ENCODE measurements around the gene PAIP2B.

Gene PAIP2B

DNA sequence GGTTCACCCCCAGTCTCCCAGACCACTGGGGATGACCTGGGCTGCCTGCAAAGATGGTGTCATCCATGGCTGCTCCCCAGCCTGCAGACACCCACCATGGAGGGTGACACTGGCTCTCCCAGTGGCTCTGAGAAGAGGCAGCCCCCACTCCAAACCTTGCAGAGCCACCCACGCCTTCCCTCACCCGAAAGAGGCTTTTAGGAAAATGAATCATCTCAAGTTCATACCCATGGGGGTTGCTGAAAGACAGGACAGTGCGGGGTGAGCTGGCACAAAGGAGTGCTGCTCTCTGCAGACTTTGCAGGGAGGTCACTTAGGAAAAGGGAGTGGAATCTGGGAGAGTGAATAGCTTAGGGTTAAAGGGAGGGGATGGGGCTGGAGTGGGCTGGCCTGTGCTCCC lies 60.1 kb downstream of the PAIP2B start:
- no peak for ATAC-seq
- no peak for TF ChIP-seq ZNF565 (CRISPR knock-in tag; conservative IDR thresholded peaks at IDR 0.05; ENCODE audit: low read depth)

DNA sequence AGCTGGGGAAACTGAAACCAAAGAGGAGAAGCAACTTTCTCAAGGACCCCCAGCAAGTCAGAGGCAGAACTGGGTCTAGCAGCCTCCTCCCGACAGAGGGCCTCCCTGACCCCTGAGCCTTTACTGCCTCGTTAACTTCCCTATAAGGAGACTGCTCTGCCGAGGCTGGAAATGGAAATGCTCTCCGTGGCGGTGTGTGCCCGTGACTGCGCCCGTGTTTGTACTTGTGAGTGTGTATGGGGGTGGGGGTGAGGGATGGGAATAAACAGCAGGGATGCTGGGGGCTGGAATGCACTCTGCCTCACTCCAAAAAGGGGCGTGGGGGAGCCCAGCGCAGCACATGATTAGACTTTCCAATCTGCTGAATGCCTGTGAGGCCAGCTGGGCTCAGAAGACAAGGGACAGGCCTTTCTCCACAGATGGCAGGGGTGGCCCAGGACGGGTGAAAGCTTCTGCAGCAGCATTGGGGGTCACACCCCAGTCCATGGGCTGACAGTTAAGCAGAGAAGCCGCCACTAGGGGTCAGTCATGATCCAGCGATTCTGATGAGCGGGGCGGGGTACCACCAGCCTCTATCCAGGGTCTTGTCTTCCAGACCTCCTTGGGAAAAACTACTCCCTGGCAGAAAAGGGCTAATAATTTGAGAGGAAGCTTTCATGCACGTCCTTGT lies 69.6 kb downstream of the PAIP2B start:
- TF ChIP-seq ZNF8 (CRISPR knock-in tag; IDR thresholded peaks at IDR 0.05) (no peak), OSR1 (CRISPR knock-in tag; IDR thresholded peaks at IDR 0.05) (no peak), PPARA (CRISPR knock-in tag; IDR thresholded peaks at IDR 0.05; ENCODE audit: borderline replicate concordance) (no peak), ZFP3 (CRISPR knock-in tag; IDR thresholded peaks at IDR 0.05) (no peak), ARNTL (CRISPR knock-in tag; IDR thresholded peaks at IDR 0.05; ENCODE audit: borderline replicate concordance, low read depth) (no peak), ESRRG (CRISPR knock-in tag; IDR thresholded peaks at IDR 0.05) (no peak), ISL1 (CRISPR knock-in tag; IDR thresholded peaks at IDR 0.05) (no peak), TCF4 (CRISPR knock-in tag; IDR thresholded peaks at IDR 0.05; ENCODE audit: borderline replicate concordance) (no peak), ZNF565 (CRISPR knock-in tag; conservative IDR thresholded peaks at IDR 0.05; ENCODE audit: low read depth) (no peak), SNAI2 (CRISPR knock-in tag; IDR thresholded peaks at IDR 0.05) (no peak)
- TF ChIP-seq, protein P1, sequence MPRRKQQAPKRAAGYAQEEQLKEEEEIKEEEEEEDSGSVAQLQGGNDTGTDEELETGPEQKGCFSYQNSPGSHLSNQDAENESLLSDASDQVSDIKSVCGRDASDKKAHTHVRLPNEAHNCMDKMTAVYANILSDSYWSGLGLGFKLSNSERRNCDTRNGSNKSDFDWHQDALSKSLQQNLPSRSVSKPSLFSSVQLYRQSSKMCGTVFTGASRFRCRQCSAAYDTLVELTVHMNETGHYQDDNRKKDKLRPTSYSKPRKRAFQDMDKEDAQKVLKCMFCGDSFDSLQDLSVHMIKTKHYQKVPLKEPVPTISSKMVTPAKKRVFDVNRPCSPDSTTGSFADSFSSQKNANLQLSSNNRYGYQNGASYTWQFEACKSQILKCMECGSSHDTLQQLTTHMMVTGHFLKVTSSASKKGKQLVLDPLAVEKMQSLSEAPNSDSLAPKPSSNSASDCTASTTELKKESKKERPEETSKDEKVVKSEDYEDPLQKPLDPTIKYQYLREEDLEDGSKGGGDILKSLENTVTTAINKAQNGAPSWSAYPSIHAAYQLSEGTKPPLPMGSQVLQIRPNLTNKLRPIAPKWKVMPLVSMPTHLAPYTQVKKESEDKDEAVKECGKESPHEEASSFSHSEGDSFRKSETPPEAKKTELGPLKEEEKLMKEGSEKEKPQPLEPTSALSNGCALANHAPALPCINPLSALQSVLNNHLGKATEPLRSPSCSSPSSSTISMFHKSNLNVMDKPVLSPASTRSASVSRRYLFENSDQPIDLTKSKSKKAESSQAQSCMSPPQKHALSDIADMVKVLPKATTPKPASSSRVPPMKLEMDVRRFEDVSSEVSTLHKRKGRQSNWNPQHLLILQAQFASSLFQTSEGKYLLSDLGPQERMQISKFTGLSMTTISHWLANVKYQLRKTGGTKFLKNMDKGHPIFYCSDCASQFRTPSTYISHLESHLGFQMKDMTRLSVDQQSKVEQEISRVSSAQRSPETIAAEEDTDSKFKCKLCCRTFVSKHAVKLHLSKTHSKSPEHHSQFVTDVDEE (CRISPR knock-in tag; IDR thresholded peaks at IDR 0.05) = no peak
- TF ChIP-seq, protein P2, sequence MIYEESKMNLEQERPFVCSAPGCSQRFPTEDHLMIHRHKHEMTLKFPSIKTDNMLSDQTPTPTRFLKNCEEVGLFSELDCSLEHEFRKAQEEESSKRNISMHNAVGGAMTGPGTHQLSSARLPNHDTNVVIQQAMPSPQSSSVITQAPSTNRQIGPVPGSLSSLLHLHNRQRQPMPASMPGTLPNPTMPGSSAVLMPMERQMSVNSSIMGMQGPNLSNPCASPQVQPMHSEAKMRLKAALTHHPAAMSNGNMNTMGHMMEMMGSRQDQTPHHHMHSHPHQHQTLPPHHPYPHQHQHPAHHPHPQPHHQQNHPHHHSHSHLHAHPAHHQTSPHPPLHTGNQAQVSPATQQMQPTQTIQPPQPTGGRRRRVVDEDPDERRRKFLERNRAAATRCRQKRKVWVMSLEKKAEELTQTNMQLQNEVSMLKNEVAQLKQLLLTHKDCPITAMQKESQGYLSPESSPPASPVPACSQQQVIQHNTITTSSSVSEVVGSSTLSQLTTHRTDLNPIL (CRISPR knock-in tag; IDR thresholded peaks at IDR 0.05; ENCODE audit: low read depth) = no peak
- TF ChIP-seq, protein P3, sequence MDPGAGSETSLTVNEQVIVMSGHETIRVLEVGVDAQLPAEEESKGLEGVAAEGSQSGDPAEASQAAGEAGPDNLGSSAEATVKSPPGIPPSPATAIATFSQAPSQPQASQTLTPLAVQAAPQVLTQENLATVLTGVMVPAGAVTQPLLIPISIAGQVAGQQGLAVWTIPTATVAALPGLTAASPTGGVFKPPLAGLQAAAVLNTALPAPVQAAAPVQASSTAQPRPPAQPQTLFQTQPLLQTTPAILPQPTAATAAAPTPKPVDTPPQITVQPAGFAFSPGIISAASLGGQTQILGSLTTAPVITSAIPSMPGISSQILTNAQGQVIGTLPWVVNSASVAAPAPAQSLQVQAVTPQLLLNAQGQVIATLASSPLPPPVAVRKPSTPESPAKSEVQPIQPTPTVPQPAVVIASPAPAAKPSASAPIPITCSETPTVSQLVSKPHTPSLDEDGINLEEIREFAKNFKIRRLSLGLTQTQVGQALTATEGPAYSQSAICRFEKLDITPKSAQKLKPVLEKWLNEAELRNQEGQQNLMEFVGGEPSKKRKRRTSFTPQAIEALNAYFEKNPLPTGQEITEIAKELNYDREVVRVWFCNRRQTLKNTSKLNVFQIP (CRISPR knock-in tag; IDR thresholded peaks at IDR 0.05; ENCODE audit: borderline replicate concordance, low read depth) = no peak
- TF ChIP-seq, protein P4, sequence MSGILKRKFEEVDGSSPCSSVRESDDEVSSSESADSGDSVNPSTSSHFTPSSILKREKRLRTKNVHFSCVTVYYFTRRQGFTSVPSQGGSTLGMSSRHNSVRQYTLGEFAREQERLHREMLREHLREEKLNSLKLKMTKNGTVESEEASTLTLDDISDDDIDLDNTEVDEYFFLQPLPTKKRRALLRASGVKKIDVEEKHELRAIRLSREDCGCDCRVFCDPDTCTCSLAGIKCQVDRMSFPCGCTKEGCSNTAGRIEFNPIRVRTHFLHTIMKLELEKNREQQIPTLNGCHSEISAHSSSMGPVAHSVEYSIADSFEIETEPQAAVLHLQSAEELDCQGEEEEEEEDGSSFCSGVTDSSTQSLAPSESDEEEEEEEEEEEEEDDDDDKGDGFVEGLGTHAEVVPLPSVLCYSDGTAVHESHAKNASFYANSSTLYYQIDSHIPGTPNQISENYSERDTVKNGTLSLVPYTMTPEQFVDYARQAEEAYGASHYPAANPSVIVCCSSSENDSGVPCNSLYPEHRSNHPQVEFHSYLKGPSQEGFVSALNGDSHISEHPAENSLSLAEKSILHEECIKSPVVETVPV (CRISPR knock-in tag; IDR thresholded peaks at IDR 0.05) = no peak
- ATAC-seq = peak; percentile 96

DNA sequence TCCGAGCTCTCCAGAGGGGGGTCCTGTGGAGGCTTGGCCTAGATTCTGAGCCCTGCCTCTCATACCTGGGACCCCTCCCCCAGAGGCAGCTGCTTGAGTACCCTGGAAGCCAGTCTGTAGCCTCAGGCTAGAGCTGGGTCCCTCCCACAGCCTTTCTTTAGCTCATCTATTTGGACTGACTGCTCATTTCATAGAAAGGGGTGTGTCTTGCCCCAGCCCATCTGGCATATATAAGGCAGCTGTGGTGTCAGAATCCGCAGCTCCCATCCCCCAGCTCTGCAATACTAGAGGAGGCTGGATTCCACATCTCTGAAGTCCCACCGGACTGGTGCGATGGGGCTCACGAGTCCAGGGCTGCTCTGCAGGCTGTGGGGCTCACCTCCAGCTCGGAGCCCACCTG lies 70.3 kb downstream of the PAIP2B start:
- ATAC-seq = peak; percentile 17
- TF ChIP-seq ZNF70 (CRISPR knock-in tag; IDR thresholded peaks at IDR 0.05) (no peak), PPARA (CRISPR knock-in tag; IDR thresholded peaks at IDR 0.05; ENCODE audit: borderline replicate concordance) (no peak), ZFP30 (CRISPR knock-in tag; IDR thresholded peaks at IDR 0.05) (no peak), ZNF565 (CRISPR knock-in tag; conservative IDR thresholded peaks at IDR 0.05; ENCODE audit: low read depth) (no peak), TOX (CRISPR knock-in tag; IDR thresholded peaks at IDR 0.05; ENCODE audit: borderline replicate concordance) (no peak), ISL1 (CRISPR knock-in tag; IDR thresholded peaks at IDR 0.05) (no peak), BACH2 (CRISPR knock-in tag; IDR thresholded peaks at IDR 0.05; ENCODE audit: borderline replicate concordance) (no peak), TCF4 (CRISPR knock-in tag; IDR thresholded peaks at IDR 0.05; ENCODE audit: borderline replicate concordance) (no peak), ARNTL (CRISPR knock-in tag; IDR thresholded peaks at IDR 0.05; ENCODE audit: borderline replicate concordance, low read depth) (no peak), GLIS3 (CRISPR knock-in tag; IDR thresholded peaks at IDR 0.05) (no peak), ZNF8 (CRISPR knock-in tag; IDR thresholded peaks at IDR 0.05) (no peak)
- TF ChIP-seq, protein P3 (CRISPR knock-in tag; IDR thresholded peaks at IDR 0.05; ENCODE audit: borderline replicate concordance, low read depth) = no peak
- TF ChIP-seq, protein P4 (CRISPR knock-in tag; IDR thresholded peaks at IDR 0.05) = no peak

Measured in SK-N-SH treated with all-trans-retinoic acid at 6 μM for 48 hours (cell line).